RKO (cell line): ENCODE measurements around the gene PBX1.

Experiments used
- DNase-seq: peaks from one replicate; pipeline ENCODE4 v3.0.0-alpha.2; 2016; ENCODE audit warnings: low spot score

Gene PBX1

GRCh38 chr1:164759144-164759920, 200.3 kb downstream of the PBX1 start:
- no peak for DNase-seq

- DNase-seq, result no peak
Measured at GRCh38 chr1:164759979-164760469, 201.0 kb downstream of the PBX1 start.

GRCh38 chr1:164760569-164760968, 201.6 kb downstream of the PBX1 start:
- no peak for DNase-seq

GRCh38 chr1:164761009-164761408, 202.0 kb downstream of the PBX1 start:
- no peak for DNase-seq

- DNase-seq, result no peak
Measured at GRCh38 chr1:164763098-164763497, 204.1 kb downstream of the PBX1 start.

- no peak for DNase-seq
Measured at GRCh38 chr1:164764333-164764732, 205.3 kb downstream of the PBX1 start.

GRCh38 chr1:164765557-164765956, 206.6 kb downstream of the PBX1 start:
- DNase-seq, result peak; percentile 51

- DNase-seq, result no peak
Measured at GRCh38 chr1:164765992-164766720, 207.2 kb downstream of the PBX1 start.

GRCh38 chr1:164767752-164768402, 208.9 kb downstream of the PBX1 start:
- DNase-seq, result no peak

- no peak for DNase-seq
Measured at GRCh38 chr1:164768619-164769018, 209.6 kb downstream of the PBX1 start.

- DNase-seq, result no peak
Measured at GRCh38 chr1:164769486-164770130, 210.6 kb downstream of the PBX1 start.

GRCh38 chr1:164770131-164770529, 211.1 kb downstream of the PBX1 start:
- DNase-seq, result no peak

GRCh38 chr1:164771041-164771618, 212.1 kb downstream of the PBX1 start:
- no peak for DNase-seq

- DNase-seq, result peak; percentile 12
Measured at GRCh38 chr1:164771619-164772361, 212.8 kb downstream of the PBX1 start.

GRCh38 chr1:164772635-164773034, 213.7 kb downstream of the PBX1 start:
- DNase-seq, result peak; percentile 82

- DNase-seq, result no peak
Measured at GRCh38 chr1:164773102-164773501, 214.1 kb downstream of the PBX1 start.

- no peak for DNase-seq
Measured at GRCh38 chr1:164774413-164774812, 215.4 kb downstream of the PBX1 start.

GRCh38 chr1:164774819-164775654, 216.1 kb downstream of the PBX1 start:
- no peak for DNase-seq

- DNase-seq, result no peak
Measured at GRCh38 chr1:164777518-164777917, 218.5 kb downstream of the PBX1 start.

GRCh38 chr1:164779376-164779775, 220.4 kb downstream of the PBX1 start:
- no peak for DNase-seq
